Calu3 (cell line): ENCODE measurements around the gene C7orf25. TPM values are rescaled to one million over a fixed set of nuclear protein-coding genes. Genes with fewer than 3 reads are reported as not detected.

Experiments used
- total RNA-seq: library from RNA; stranded (reverse); gene quantifications from 2 replicates; pipeline ENCODE4 v1.2.3, GENCODE V29; 2022

C7orf25 gene
- total RNA-seq, 1 experiment from 2014 or later: 10.4 TPM

Other genes starting within 250 kb of the C7orf25 start
- 191 and 208 TPM in 2 replicates for gene PSMA2, start 20.1 kb upstream of the C7orf25 start, total RNA-seq
- gene MRPL32, start 20.3 kb upstream of the C7orf25 start, total RNA-seq: 86.4 and 87.8 TPM in 2 replicates
- gene HECW1, start 200.6 kb upstream of the C7orf25 start, total RNA-seq: 0.17 and 0.33 TPM in 2 replicates